Measurements from ENCODE around the gene KRTAP4-9.
"Not testable (repeated sequence)": the region's sequence is repeated elsewhere in the genome, so short reads cannot be mapped to it uniquely, and the experiment has no call there.

The KRTAP4-9 gene

GRCh38 chr17:41140360-41141131 lies 35.4 kb downstream of the KRTAP4-9 start, which contains the start of gene KRTAP4-6:
KRTAP4-6 (minus strand) TSS chr17:41140544; CDS start chr17:41140487, 57 bp downstream.
- H3K27ac ChIP-seq = peak within 1 kb of the TSS; percentile 48; the same call in 1 of the 2 replicates
- DNase-seq (ENCODE audit: low spot score) = peak; percentile 74
- TF ChIP-seq, protein P1, sequence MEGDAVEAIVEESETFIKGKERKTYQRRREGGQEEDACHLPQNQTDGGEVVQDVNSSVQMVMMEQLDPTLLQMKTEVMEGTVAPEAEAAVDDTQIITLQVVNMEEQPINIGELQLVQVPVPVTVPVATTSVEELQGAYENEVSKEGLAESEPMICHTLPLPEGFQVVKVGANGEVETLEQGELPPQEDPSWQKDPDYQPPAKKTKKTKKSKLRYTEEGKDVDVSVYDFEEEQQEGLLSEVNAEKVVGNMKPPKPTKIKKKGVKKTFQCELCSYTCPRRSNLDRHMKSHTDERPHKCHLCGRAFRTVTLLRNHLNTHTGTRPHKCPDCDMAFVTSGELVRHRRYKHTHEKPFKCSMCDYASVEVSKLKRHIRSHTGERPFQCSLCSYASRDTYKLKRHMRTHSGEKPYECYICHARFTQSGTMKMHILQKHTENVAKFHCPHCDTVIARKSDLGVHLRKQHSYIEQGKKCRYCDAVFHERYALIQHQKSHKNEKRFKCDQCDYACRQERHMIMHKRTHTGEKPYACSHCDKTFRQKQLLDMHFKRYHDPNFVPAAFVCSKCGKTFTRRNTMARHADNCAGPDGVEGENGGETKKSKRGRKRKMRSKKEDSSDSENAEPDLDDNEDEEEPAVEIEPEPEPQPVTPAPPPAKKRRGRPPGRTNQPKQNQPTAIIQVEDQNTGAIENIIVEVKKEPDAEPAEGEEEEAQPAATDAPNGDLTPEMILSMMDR (conservative IDR thresholded peaks at IDR 0.05; ENCODE audit: low read depth) = no peak
- ChIA-PET POLR2A (ENCODE audit: low non-redundant PET) (no interaction called here), CTCF (interaction anchor here (0.6 to 0.8 kb wide), 2 partner anchors 159 to 264 kb away, joined by 3 to 4 read pairs; no protein-coding TSS in a partner anchor)

DNA sequence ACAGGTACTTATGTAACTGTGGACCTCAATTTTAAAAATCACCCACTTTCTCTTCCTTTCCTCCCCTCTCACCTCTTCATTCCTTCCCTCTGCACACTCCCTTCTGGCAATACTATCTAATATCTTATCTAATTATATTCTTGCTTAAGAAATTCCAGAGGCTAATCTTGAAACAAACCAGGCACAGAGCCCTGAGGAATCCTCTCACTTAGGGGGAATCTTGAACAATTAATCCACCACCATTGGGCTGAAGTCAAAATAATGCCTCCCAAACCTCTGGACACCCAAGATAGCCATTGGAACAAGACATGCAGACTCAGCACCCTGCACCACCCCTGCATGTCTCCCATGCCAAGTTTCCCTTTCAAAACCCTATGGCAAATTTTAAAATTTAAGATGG lies 36.2 kb downstream of the KRTAP4-9 start:
- TF ChIP-seq, protein P1 (conservative IDR thresholded peaks at IDR 0.05; ENCODE audit: low read depth) = no peak
- ChIA-PET CTCF (interaction anchor here (0.8 kb wide), 1 partner anchor 159 kb away, joined by 4 read pairs; no protein-coding TSS in a partner anchor), POLR2A (ENCODE audit: low non-redundant PET) (no interaction called here)
- H3K27ac ChIP-seq = no peak overlapping the region
- DNase-seq (ENCODE audit: low spot score) = no peak

GRCh38 chr17:41144846-41145245 lies 39.7 kb downstream of the KRTAP4-9 start:
- TF ChIP-seq, protein P1 (conservative IDR thresholded peaks at IDR 0.05; ENCODE audit: low read depth) = no peak
- no peak overlapping the region for H3K27ac ChIP-seq
- POLR2A ChIA-PET (ENCODE audit: low non-redundant PET) = no interaction called here
- no peak for DNase-seq (ENCODE audit: low spot score)
- CTCF ChIA-PET = no interaction called here

GRCh38 chr17:41145261-41145660 lies 40.1 kb downstream of the KRTAP4-9 start:
- H3K27ac ChIP-seq = no peak overlapping the region
- TF ChIP-seq, protein P1 (conservative IDR thresholded peaks at IDR 0.05; ENCODE audit: low read depth) = no peak
- ChIA-PET CTCF (no interaction called here), POLR2A (ENCODE audit: low non-redundant PET) (no interaction called here)
- DNase-seq (ENCODE audit: low spot score) = no peak

DNA sequence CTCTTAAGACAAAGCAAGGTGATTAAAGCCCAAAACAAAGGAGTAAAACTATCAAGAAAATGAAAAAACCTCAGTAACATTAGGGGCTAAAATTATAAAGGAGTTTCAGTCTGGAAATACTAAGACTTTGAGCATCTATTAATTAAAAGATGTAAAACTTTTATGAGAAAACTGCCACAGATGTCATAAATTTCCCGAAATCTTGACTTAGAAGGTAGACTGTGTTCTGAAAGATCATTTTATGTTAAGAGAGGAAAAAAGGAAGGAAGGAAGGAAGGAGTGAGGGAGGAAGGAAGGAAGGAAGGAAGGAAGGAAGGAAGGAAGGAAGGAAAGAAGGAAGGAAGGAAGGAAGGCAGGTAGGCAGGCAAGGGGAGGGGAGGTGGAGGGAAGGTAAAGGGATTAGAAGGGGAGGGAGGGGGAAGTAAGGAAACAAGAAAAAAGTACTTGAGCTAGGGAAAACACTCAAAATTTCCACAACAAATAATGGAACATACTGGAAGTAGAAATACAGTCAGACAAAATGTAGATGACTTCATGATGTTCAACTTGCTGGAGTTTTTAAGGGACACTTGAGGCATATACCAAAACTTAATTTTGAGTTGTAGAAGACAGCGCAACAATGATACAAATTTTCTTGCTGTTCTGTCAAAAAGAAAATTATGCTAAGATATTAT lies 42.5 kb downstream of the KRTAP4-9 start:
- TF ChIP-seq, protein P1 (conservative IDR thresholded peaks at IDR 0.05; ENCODE audit: low read depth) = no peak
- ChIA-PET POLR2A (ENCODE audit: low non-redundant PET) (no interaction called here), CTCF (no interaction called here)
- no peak overlapping the region for H3K27ac ChIP-seq
- no peak for DNase-seq (ENCODE audit: low spot score)

GRCh38 chr17:41148971-41149651 lies 43.9 kb downstream of the KRTAP4-9 start:
- POLR2A ChIA-PET (ENCODE audit: low non-redundant PET); H3K27ac ChIP-seq; DNase-seq (ENCODE audit: low spot score): not testable (repeated sequence)
- CTCF ChIA-PET = interaction anchor here (0.6 kb wide), 1 partner anchor 517 kb away, joined by 3 read pairs; no protein-coding TSS in a partner anchor

All from RWPE1 (cell line).